ENCODE data around the gene ACACB.

ACACB gene

DNA sequence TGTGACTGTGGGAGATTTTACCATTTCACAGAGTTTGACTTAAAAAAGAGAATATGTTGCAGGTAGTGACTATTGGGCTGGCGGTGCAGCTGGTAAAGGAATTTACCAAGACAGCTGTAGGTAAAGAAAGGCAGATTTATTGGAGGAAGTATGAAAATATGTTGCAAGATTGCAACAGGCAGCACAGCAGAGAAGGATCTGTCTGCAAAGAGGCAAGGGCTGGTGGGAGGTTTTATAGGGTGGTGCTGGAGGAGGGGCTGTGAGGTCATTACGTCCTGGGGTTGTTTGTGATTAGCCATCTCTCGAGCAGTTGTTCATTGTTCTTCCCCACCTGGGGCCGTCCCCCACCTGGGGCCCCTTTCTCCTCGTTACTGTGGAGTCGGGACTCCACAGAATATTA, 62.1 kb downstream of the ACACB start:
- DNase-seq, result no peak

DNA sequence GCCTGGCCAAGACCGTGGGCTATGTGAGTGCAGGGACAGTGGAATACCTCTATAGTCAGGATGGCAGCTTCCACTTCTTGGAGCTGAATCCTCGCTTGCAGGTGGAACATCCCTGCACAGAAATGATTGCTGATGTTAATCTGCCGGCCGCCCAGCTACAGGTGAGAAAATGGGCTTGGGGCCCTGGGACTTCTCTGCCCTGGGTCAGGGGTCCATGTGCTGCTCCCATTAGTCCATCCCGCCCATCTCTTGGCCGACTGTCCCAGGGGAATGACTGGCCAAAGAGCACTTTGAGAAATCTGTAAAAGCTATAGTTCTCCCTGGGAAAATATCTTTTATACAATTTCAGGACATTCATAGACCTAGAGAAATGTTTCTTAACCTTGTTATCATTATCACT, 63.5 kb downstream of the ACACB start:
- no peak for DNase-seq

DNA sequence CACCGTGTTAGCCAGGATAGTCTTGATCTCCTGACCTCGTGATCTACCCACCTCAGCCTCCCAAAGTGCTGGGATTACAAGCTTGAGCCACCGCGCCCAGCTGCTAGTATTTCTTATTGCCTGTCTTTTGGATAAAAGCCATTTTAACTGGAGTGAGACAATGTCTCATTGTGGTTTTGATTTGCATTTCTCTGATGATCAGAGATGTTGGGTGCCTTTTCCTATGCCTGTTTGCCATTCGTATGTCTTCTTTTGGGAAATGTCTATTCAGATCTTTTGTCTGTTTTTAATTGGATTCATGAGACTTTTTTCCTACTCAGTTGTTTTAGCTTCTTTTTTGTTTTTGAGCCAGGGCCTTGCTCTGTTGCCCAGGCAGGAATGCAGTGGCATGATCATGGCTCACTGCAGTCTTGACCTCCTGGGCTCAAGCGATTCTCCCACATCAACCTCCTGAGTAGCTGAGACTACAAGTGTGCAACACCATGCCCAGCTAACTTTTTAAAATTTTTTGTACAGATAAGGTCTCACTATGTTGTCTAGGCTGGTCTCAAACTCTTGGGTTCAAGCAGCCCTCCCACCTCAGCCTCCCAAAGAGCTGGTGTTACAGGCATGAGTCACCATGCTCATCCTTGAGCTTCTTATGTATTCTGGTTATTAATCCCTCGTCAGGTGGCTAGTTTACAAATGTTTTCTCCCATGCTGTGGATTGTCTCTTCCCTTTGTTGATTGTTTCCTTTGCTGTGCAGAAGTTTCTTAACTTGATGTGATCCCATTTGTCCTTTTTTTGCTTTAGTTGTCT, 65.9 kb downstream of the ACACB start:
- DNase-seq, result no peak

DNA sequence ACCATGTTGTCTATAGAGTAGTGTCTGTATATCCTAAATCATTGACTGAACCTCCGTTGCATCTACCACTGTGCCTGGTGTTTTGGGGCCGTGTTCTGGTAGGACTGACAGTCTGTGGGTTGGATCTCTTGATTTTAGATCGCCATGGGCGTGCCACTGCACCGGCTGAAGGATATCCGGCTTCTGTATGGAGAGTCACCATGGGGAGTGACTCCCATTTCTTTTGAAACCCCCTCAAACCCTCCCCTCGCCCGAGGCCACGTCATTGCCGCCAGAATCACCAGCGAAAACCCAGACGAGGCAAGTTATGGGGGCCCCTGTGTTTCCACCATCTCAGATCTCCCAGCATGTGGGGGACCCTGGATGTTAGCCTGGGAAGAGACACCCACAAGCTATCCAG, 69.1 kb downstream of the ACACB start:
- DNase-seq, result no peak

DNA sequence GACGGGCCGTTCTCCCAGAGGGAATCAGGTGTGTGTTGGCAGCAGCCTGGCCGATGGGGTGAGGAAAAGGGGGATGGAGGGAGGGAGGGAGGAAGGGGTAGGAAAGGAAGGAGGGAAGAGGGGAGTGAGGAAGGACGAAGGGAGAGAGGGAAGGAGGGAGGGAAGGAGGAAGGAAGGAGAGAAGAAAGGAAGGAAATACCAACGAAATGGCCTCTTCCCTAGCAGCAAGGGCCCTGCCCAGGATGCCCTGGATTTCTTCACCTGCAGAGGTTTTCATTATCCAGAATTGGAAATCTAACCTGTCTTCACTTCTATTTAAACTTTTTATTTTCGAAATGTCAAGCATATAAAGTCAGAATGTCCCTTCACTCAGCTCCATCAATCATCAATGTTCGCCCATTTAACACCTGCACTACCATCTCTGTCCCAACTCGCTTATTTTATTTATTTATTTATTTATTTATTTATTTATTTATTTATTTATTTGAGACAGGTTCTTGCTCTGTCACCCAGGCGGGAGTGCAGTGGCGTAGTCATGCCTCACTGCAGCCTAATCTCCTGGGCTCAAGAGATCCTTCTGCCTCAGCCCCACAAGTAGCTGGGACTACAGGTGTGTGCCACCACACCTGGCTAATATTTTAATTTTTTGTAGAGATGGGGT, 70.7 kb downstream of the ACACB start:
- DNase-seq, result no peak

DNA sequence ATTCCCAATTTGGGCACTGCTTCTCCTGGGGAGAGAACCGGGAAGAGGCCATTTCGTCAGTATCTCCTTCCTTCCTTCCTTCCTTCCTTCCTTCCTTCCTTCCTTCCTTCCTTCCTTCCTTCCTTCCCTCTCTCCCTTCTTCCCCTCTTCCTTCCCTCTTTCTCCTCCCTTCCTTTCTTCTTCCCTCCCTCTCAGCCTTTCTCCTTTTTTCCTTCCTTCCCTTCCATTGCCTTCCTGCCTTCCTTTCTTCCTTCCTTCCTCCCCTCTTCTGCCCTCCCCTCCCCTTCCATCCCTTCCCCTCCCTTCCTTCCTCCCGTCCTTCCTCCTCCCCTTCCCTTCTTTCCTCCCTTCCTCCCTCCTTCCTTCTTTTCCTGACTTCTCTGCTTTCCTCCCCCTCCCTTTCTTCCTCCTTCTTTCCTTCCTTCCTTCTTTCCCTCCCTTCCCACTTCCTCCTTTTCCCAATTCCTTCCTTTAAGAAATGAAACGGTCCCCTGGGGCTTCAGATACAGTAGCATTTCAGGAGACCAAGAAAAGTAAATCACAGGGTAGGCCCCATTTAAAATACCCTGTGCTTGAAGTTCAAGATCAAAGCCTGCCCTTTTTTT, 71.8 kb downstream of the ACACB start:
- no peak for DNase-seq

DNA sequence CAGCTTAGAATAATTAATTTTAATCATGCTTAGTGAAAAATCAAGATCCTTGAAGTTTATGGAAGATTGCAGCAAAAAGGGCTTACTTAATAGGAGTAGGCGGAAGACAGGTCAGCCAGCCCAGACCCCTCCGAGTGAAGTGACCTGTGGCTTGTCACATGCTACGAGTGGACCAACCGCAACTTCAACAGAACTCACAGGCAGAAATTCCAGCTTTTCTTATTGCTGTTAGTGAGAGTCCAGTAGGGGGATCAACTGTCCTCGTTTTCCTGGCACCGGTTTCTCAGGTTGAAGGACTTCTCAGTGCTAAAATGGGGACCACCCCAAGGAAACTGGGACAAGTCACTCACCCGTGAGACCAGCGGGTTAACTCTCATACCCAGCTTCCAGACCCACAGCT, 72.9 kb downstream of the ACACB start:
- DNase-seq, result no peak

DNA sequence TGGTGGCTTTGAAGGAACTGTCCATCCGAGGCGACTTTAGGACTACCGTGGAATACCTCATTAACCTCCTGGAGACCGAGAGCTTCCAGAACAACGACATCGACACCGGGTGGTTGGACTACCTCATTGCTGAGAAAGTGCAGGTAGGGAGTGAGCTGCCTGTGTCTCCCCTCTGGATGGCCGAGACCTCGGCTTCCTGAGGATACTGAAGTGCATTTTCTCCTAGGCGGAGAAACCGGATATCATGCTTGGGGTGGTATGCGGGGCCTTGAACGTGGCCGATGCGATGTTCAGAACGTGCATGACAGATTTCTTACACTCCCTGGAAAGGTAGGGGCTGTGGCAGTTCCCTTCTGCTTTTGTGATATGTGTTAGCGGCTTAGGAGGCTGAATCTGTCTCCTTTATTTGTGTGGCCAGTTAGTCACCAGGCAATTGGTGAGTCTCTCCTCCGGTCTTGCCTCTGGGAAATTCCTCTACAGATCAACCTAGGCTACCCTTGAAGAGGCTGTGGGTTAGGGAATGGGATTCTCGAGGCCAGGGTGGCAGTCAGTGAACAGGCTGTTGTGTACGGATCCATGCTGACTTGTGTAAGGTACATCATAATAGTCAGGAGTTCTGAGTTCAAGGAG, 75.3 kb downstream of the ACACB start:
- no peak for DNase-seq

DNA sequence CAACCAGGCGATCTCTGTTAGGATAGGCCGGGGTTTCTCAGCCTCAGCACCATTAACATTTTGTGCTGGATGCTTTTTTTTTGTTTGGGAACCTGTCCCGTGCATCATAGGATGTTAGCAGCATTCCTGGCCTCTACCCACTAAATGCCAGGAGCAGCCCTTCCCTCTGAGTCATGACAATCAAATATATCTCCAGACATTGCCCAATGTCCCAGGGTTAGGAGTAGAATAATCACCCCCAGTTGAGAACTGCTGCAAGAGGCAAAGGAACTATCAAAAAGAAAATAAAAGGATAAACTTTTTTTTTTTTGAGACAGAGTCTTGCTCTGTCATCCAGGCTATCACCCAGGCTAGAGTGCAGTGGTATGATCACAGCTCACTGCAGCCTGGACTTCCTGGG, 76.0 kb downstream of the ACACB start:
- no peak for DNase-seq

DNA sequence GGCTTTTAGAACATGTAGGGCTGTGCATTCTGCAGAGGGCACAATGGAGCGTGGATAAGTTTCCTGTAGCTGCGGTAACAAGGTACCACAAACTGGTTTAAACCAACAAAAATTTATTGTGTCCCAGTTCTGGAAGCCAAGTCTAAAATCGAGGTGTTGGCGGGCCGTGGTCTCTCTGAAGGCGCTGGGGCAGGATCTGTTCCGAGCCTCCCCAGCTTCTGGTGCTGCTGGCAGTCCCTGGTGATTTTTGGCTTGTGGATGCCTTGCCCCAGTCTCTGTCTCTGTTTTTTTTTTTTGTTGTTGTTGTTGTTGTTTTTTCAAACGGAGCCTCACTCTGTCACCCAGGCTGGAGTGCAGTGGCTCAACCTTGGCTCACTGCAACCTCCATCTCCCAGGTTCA, 77.5 kb downstream of the ACACB start:
- DNase-seq, result no peak

DNA sequence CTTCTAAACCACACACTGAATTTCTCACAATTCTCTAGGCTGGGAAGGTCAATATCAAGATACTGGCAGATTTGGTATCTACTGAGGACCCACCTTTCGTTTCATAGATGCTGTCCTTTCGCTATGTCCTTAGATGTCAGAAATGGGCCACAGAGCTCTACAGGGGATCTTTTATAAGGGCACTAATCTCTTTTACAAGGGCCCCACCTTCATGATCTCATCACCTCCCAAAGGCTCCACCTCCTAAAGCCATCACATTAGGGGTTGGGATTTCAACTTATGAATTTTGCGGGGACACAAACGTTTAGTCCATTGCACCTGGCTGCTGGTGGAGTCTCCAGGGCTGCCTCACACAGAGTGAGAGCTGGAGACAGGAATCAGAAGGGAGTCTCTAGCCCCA, 79.9 kb downstream of the ACACB start:
- no peak for DNase-seq

DNA sequence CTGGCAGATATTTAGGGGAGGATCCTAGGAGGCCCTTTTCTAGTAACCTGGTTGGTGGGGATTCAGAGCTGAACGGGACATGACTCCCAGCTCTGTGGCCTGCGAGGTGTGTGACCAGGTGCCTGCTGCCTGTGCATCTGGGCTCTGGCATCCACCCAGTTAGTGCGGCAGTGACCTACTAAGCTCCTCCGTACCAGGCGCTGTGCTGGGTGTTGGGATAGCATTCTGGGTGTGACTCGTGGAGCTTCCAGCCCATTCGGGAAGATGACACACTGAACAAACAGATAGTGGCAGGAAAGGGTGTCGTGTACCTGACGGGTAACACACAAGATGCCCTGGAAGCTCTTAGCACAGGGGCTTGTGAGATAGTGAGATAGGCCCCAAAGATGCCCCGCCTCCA, 80.9 kb downstream of the ACACB start:
- DNase-seq, result no peak

DNA sequence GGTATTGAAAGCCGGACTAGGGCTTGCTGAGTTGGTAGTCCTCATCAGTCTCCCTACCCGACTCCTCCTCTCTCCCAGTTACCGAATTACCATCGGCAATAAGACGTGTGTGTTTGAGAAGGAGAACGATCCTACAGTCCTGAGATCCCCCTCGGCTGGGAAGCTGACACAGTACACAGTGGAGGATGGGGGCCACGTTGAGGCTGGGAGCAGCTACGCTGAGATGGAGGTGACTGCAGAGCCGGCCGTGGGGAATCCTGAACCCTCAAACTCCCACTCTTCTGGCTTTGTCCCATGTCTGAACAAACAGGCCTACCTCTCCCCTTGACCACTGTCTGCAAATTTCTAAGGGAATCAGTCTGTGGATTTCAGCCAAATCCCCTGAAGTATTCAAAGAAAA, 82.9 kb downstream of the ACACB start:
- no peak for DNase-seq

DNA sequence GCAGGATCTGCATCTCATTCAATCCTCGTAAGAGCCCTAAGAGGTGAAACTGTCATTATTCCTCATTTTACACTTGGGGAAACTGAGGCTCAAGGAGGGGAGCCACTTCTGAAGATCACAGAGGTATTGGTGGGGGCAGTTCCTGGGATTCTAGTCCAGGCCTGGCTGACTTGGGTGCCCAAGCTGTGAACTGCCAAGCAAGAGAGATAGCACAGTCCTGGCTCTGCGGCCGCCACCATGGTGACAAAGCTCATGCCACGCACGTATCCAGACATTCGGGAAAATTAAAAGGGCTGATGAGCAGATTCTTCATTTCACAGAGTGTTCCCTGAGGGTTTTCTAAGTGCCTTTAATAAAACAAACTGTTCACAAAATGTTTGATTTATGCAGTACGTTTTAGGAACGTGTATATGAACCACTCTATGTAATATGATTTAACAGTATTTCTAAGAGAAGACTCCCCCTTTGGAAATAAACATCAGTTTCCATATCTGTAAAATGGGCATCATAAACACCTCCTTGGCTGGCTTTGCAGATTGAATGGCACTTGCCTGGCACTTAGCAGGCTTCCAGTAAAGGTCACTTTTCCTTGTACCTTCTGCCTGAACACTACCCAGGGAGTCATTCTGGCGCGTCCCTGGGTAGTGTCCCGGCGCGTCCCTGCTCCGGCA, 84.6 kb downstream of the ACACB start:
- no peak for DNase-seq

DNA sequence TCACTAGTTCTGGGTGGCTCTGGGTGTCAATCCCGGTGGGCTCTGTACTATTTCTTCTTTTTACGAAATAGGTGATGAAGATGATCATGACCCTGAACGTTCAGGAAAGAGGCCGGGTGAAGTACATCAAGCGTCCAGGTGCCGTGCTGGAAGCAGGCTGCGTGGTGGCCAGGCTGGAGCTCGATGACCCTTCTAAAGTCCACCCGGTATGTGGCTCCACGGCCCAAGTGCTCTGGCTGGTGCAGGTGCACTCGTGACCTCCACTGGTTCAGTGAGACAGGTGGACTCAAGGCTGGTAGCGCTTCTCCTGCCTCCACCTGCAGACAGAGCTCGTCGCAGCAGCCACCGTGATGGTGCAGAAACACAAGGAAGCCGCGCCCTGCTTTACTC, 85.1 kb downstream of the ACACB start:
- DNase-seq, result no peak

DNA sequence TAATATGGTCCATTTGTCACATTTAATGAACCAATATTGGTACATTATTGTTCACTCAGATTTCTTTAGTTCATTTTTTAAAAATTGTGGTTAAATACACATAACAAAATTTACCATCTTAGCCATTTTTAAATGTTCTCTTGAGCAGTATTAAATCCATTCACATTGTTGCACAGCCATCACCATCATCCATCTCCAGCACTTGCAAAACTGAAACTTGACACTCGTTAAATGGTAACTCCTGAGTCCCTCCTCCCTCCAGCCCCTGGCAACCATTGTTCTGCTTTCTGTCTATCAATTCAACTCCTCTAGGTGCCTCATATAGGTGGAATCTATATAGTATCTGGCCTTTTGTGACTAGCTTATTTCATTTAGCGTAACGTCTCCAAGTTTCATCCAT, 86.4 kb downstream of the ACACB start:
- no peak for DNase-seq

DNA sequence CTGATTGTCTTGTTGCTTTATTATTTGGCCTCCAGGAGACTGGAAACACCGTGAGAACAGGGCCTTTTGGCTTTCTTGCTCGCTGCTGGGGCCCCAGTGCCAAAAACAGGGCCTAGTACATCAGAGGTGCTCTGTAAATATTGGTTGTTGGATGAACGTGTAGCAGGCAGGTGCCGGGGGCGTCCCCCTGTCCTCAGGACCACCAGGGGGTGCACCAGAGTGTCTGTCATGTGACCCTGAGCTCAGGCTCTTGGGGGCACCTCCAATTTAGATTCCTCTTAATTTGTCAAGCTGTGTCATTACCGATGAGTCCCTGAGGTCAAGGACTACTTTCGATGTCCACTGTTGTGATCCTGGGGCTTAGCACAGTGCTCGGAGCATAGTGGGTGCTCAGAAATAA, 87.1 kb downstream of the ACACB start:
- DNase-seq, result no peak

DNA sequence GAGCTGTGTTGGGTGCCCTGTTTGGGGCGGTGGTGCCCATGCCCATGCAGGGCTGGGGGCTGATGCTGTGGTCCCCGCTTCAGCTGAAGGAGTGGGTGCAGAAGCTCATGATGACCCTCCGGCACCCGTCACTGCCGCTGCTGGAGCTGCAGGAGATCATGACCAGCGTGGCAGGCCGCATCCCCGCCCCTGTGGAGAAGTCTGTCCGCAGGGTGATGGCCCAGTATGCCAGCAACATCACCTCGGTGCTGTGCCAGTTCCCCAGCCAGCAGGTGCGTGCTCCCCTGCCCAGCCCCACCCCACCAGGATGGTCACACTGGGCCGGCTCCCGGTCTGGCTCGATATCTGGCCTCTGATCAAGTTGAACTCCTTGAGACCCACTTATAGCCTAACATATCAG, 92.7 kb downstream of the ACACB start:
- DNase-seq, result no peak

DNA sequence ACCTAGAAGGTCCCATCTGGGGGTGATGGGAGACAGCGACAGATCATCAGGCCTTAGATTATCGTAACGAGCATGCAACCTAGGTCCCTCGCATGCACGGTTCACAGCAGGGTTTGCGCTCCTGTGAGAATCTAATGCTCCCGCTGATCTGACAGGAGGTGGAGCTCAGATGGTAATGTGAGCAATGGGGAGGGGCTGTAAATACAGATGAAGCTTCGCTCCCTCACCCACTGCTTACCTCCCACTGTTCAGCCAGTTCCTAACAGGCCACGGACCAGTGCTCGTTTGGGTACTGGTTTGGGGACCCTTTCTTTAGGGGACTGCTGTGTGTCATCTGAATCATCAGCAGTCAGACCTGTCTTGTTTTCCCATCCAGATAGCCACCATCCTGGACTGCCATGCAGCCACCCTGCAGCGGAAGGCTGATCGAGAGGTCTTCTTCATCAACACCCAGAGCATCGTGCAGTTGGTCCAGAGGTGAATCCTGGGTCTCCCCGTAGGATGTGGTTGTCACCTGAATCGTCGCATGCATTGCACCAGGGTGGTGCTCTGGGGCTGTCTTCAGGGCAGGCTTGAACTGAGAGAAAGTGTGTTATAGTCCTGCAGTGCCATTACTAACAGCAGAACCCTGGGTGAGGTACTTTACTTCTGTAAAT, 96.2 kb downstream of the ACACB start:
- no peak for DNase-seq

DNA sequence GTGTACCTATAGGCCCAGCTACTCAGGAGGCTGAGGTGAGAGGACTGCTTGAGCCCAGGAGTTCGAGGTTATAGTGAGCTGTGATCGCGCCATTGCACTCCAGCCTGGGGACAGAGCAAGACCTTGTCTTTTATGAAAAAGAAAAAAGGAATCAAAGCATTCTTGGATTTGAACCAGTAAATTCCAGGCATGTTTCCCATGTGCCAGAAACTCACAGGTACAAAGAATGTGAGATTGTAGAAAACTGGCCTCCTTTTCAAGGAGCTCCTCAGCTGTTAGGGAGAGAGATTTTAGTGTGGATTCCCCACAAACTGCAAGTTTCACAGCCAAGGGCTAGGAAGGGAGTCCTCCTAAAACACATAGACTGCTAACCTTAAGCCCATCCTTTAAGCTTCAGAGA, 97.7 kb downstream of the ACACB start:
- DNase-seq, result no peak

DNA sequence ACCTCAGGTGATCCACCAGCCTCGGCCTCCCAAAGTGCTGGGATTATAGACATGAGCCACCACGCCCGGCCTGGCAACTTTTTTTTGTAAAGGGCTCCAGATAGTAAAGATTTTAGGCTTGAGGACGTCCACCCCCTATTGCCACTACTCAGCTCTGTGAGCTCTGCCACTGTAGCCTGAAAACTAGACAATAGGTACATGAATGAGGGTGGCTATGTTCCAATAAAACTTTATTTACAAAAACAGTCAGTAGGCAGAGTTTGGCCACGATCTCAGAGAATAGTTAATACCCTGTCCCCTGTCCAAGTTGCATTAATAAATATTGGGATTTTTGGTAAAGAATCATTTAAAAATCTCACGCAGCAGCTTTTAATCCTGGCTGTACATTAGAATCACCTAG, 102.6 kb downstream of the ACACB start:
- DNase-seq, result no peak

DNA sequence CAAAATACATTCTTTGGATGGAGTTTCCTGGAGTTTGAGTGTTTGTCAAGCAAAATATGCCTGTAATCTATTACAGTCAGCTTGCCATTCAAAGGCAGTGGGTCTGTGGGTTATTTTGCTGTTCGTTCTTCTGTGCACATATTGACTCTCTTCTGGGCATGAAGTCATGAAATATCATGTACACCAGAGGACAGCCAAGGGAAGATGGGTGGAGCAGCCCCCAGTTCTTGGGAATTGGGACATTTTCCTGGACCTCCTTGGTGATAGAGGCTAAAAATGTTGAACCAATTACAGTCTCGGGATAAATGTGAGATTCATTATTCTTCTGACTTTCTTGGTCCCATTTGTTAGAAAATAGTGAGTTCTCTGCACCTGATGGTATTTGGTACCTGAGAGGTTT, 103.6 kb downstream of the ACACB start:
- DNase-seq, result no peak
